ENCODE data around the gene SCO1. TPM values are rescaled to one million over a fixed set of nuclear protein-coding genes. Genes with fewer than 3 reads are reported as not detected.
"Not testable (repeated sequence)": the region's sequence is repeated elsewhere in the genome, so short reads cannot be mapped to it uniquely, and the experiment has no call there.

Gene SCO1
- total RNA-seq, 2 experiments from 2014 or later = 15.3 to 18.2 TPM

- ATAC-seq (ENCODE audit: poor library complexity) (no peak), DNase-seq (no peak)
- TF ChIP-seq CTCF (IDR thresholded peaks at IDR 0.05) = no peak
- Histone ChIP-seq H3K27me3 (ENCODE audit: control insufficient read depth in 1 of 2, insufficient read depth in 2 of 2, low read length in 2 of 2) (no peaks in the 10 kb centered on the region), H3K4me1 (ENCODE audit: insufficient read depth, low read length) (peaks cover 11% of the 10 kb centered on the region), H3K9me3 (ENCODE audit: control insufficient read depth in 1 of 2, insufficient read depth in 1 of 2, low read length in 2 of 2) (no peaks in the 10 kb centered on the region), H3K36me3 (ENCODE audit: insufficient read depth, low read length) (no peaks in the 10 kb centered on the region), H3K27ac (ENCODE audit: low read depth in 1 of 2, low read length in 2 of 2) (no peak overlapping the region), H3K4me3 (ENCODE audit: low read length) (no peak overlapping the region)
- ChIA-PET CTCF (no interaction called here), POLR2A (no interaction called here)
- no peaks in the 10 kb centered on the region for H3K27me3 Mint-ChIP-seq
- H3K36me3 Mint-ChIP-seq (ENCODE audit: low read depth) = no peaks in the 10 kb centered on the region
- H3K9me3 Mint-ChIP-seq = no peaks in the 10 kb centered on the region
- intact Hi-C loops (cut with DNase I, micrococcal nuclease) = loop anchor here in 1 of 2 experiments (10.0 kb wide), 1 partner anchor 89 kb away; no protein-coding TSS in a partner anchor
- H3K4me3 Mint-ChIP-seq = peak overlapping the region; percentile 30
- H3K4me1 Mint-ChIP-seq (ENCODE audit: low read depth) = peaks cover 27% of the 10 kb centered on the region
- no peak overlapping the region for H3K27ac Mint-ChIP-seq
Observed at GRCh38 chr17:10733666-10734065, 36.3 kb upstream of the SCO1 start.

GRCh38 chr17:10732121-10732520 is 34.8 kb upstream of the SCO1 start:
- intact Hi-C loops (cut with DNase I, micrococcal nuclease) = loop anchor here in 1 of 2 experiments (10.0 kb wide), 1 partner anchor 87 kb away; no protein-coding TSS in a partner anchor
- H3K4me1 Mint-ChIP-seq (ENCODE audit: low read depth) = peaks cover 16% of the 10 kb centered on the region
- H3K27ac ChIP-seq (ENCODE audit: low read depth in 1 of 2, low read length in 2 of 2); ATAC-seq (ENCODE audit: poor library complexity); CTCF ChIA-PET; H3K9me3 ChIP-seq (ENCODE audit: control insufficient read depth in 1 of 2, insufficient read depth in 1 of 2, low read length in 2 of 2); DNase-seq; H3K36me3 ChIP-seq (ENCODE audit: insufficient read depth, low read length); H3K36me3 Mint-ChIP-seq (ENCODE audit: low read depth); H3K9me3 Mint-ChIP-seq; POLR2A ChIA-PET; H3K27me3 ChIP-seq (ENCODE audit: control insufficient read depth in 1 of 2, insufficient read depth in 2 of 2, low read length in 2 of 2); H3K27me3 Mint-ChIP-seq; H3K27ac Mint-ChIP-seq; H3K4me3 ChIP-seq (ENCODE audit: low read length): not testable (repeated sequence)
- peaks cover 11% of the 10 kb centered on the region for H3K4me1 ChIP-seq (ENCODE audit: insufficient read depth, low read length)
- H3K4me3 Mint-ChIP-seq = peak overlapping the region; percentile 45

- Histone ChIP-seq H3K9me3 (ENCODE audit: control insufficient read depth in 1 of 2, insufficient read depth in 1 of 2, low read length in 2 of 2) (no peaks in the 10 kb centered on the region), H3K36me3 (ENCODE audit: insufficient read depth, low read length) (no peaks in the 10 kb centered on the region), H3K4me1 (ENCODE audit: insufficient read depth, low read length) (peaks cover 11% of the 10 kb centered on the region), H3K27me3 (ENCODE audit: control insufficient read depth in 1 of 2, insufficient read depth in 2 of 2, low read length in 2 of 2) (no peaks in the 10 kb centered on the region), H3K27ac (ENCODE audit: low read depth in 1 of 2, low read length in 2 of 2) (no peak overlapping the region), H3K4me3 (ENCODE audit: low read length) (no peak overlapping the region)
- TF ChIP-seq CTCF (IDR thresholded peaks at IDR 0.05) = no peak
- intact Hi-C loops (cut with DNase I, micrococcal nuclease) = loop anchor here in 1 of 2 experiments (10.0 kb wide), 1 partner anchor 87 kb away; no protein-coding TSS in a partner anchor
- Mint-ChIP-seq H3K9me3 (no peaks in the 10 kb centered on the region), H3K4me3 (peak overlapping the region; percentile 90), H3K4me1 (ENCODE audit: low read depth) (peaks cover 13% of the 10 kb centered on the region), H3K36me3 (ENCODE audit: low read depth) (no peaks in the 10 kb centered on the region), H3K27me3 (no peaks in the 10 kb centered on the region), H3K27ac (no peak overlapping the region)
- ChIA-PET POLR2A (interaction anchor here (0.8 to 2.2 kb wide), 3 partner anchors 11 to 35 kb away, joined by 3 to 7 read pairs (median 4); no protein-coding TSS in a partner anchor), CTCF (no interaction called here)
- ATAC-seq (ENCODE audit: poor library complexity) (no peak), DNase-seq (no peak)
Observed at GRCh38 chr17:10731408-10731879, 34.1 kb upstream of the SCO1 start.

GRCh38 chr17:10730247-10730646 is 32.9 kb upstream of the SCO1 start:
- H3K9me3 Mint-ChIP-seq; H3K36me3 ChIP-seq (ENCODE audit: insufficient read depth, low read length); H3K27ac ChIP-seq (ENCODE audit: low read depth in 1 of 2, low read length in 2 of 2); H3K27me3 Mint-ChIP-seq; CTCF ChIA-PET; ATAC-seq (ENCODE audit: poor library complexity); H3K27me3 ChIP-seq (ENCODE audit: control insufficient read depth in 1 of 2, insufficient read depth in 2 of 2, low read length in 2 of 2); H3K9me3 ChIP-seq (ENCODE audit: control insufficient read depth in 1 of 2, insufficient read depth in 1 of 2, low read length in 2 of 2); DNase-seq; H3K36me3 Mint-ChIP-seq (ENCODE audit: low read depth): not testable (repeated sequence)
- intact Hi-C loops (cut with DNase I, micrococcal nuclease) = loop anchor here in 1 of 2 experiments (10.0 kb wide), 1 partner anchor 85 kb away; no protein-coding TSS in a partner anchor
- POLR2A ChIA-PET = interaction anchor here (0.9 to 2.2 kb wide), 3 partner anchors 31 to 34 kb away, joined by 3 to 8 read pairs (median 7); partner anchors contain the start of genes ADPRM and SCO1
- peaks cover 11% of the 10 kb centered on the region for H3K4me1 ChIP-seq (ENCODE audit: insufficient read depth, low read length)
- peak overlapping the region; percentile 62 for H3K4me3 ChIP-seq (ENCODE audit: low read length)
- Mint-ChIP-seq H3K4me1 (ENCODE audit: low read depth) (peaks cover 13% of the 10 kb centered on the region), H3K27ac (peak overlapping the region; percentile 68), H3K4me3 (peak overlapping the region; percentile 90)

All from CD4-positive, alpha-beta T cell (primary cell).